NT2/D1 (cell line): ENCODE measurements around the gene DNAH17.

Experiments used
- SUZ12 ChIP-seq: IDR thresholded peaks from 2 replicates; pipeline ENCODE4 v1.6.1; 2011; ENCODE audit not compliant: insufficient read length, insufficient read depth; ENCODE audit errors: extremely low read depth
- YY1 ChIP-seq: IDR thresholded peaks from 2 replicates; pipeline ENCODE4 v1.6.1; 2011; ENCODE audit not compliant: insufficient read length, insufficient read depth
- ZNF274 ChIP-seq: IDR thresholded peaks from 2 replicates; pipeline ENCODE4 v1.6.1; 2011; ENCODE audit warnings: mild to moderate bottlenecking, low read depth, low read length

DNA sequence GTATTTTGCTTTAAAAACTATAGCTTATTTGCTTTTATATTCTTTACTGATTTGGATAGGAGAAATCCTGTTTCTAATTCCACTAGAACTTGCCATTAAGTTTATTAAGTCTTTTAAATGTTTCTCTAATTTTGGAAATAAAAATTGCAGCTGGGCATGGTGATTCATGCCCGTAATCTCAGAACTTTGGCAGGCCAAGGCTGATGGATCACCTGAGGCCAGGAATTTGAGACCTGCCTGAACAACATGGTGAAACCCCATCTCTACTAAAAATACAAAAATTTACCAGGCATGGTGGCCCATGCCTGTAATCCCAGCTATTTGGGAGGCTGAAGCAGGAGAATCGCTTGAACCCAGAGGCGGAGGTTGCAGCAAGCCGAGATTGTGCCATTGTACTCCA, 30.7 kb downstream of the DNAH17 start:
- TF ChIP-seq ZNF274 (no peak), YY1 (no peak), SUZ12 (no peak)
